ENCODE measurements around the gene NKD2. TPM values are rescaled to one million over a fixed set of nuclear protein-coding genes. Genes with fewer than 3 reads are reported as not detected.

NKD2 gene
- total RNA-seq, 1 experiment from 2014 or later: 12.8 TPM

- Mint-ChIP-seq H3K4me1 (peaks cover 4% of the 10 kb centered on the region; the same call in 1 of the 2 replicates), H3K36me3 (peaks cover 50% of the 10 kb centered on the region), H3K27ac (no peak overlapping the region), H3K27me3 (ENCODE audit: low read depth) (no peaks in the 10 kb centered on the region), H3K9me3 (peaks cover 45% of the 10 kb centered on the region), H3K4me3 (no peak overlapping the region)
- ChIA-PET POLR2A (interaction anchor here (0.7 kb wide), 1 partner anchor 18 kb away, joined by 3 read pairs; no protein-coding TSS in a partner anchor), CTCF (interaction anchor here (1.1 to 2.4 kb wide), 4 partner anchors 48 to 129 kb away, joined by 3 to 9 read pairs (median 5); no protein-coding TSS in a partner anchor)
- DNase-seq (ENCODE audit: low spot score) (no peak), ATAC-seq (no peak)
- TF ChIP-seq ZNF423 (CRISPR knock-in tag; IDR thresholded peaks at IDR 0.05) (0 out of 2 replicates have a peak, but pooled peaks have one; percentile 10), SOX15 (CRISPR knock-in tag; IDR thresholded peaks at IDR 0.05) (no peak)
These were observed 30.0 kb downstream of the NKD2 start for GRCh38 chr5:1038417-1039209.

DNA sequence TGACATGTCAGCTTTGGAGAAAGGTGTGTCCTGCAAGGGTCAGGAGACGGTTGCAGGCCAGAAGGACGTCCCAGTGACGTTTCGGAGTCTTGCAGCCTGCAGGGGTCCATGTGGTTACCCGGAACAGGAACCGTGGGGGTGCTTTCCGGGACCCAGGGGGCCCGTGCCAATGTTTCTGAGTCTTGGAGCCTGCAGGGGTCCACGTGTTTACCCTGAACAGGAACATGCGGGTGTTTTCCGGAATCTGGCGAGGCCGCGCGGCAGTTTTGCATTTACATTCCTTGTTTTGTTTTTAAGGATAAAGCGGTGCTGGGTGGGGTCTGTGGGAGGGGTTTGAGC lies 30.6 kb downstream of the NKD2 start:
- H3K36me3 Mint-ChIP-seq: peaks cover 56% of the 10 kb centered on the region
- H3K27ac Mint-ChIP-seq: no peak overlapping the region
- no peak for TF ChIP-seq SOX15 (CRISPR knock-in tag; IDR thresholded peaks at IDR 0.05)
- TF ChIP-seq, protein P1, sequence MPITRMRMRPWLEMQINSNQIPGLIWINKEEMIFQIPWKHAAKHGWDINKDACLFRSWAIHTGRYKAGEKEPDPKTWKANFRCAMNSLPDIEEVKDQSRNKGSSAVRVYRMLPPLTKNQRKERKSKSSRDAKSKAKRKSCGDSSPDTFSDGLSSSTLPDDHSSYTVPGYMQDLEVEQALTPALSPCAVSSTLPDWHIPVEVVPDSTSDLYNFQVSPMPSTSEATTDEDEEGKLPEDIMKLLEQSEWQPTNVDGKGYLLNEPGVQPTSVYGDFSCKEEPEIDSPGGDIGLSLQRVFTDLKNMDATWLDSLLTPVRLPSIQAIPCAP (CRISPR knock-in tag; IDR thresholded peaks at IDR 0.05): no peak
- no peak for TF ChIP-seq ARID4B (CRISPR knock-in tag; IDR thresholded peaks at IDR 0.05; ENCODE audit: borderline replicate concordance)
- no peak for TF ChIP-seq JUN (CRISPR knock-in tag; IDR thresholded peaks at IDR 0.05)
- TF ChIP-seq OVOL2 (CRISPR knock-in tag; IDR thresholded peaks at IDR 0.05; ENCODE audit: borderline replicate concordance): no peak
- TF ChIP-seq, protein P2, sequence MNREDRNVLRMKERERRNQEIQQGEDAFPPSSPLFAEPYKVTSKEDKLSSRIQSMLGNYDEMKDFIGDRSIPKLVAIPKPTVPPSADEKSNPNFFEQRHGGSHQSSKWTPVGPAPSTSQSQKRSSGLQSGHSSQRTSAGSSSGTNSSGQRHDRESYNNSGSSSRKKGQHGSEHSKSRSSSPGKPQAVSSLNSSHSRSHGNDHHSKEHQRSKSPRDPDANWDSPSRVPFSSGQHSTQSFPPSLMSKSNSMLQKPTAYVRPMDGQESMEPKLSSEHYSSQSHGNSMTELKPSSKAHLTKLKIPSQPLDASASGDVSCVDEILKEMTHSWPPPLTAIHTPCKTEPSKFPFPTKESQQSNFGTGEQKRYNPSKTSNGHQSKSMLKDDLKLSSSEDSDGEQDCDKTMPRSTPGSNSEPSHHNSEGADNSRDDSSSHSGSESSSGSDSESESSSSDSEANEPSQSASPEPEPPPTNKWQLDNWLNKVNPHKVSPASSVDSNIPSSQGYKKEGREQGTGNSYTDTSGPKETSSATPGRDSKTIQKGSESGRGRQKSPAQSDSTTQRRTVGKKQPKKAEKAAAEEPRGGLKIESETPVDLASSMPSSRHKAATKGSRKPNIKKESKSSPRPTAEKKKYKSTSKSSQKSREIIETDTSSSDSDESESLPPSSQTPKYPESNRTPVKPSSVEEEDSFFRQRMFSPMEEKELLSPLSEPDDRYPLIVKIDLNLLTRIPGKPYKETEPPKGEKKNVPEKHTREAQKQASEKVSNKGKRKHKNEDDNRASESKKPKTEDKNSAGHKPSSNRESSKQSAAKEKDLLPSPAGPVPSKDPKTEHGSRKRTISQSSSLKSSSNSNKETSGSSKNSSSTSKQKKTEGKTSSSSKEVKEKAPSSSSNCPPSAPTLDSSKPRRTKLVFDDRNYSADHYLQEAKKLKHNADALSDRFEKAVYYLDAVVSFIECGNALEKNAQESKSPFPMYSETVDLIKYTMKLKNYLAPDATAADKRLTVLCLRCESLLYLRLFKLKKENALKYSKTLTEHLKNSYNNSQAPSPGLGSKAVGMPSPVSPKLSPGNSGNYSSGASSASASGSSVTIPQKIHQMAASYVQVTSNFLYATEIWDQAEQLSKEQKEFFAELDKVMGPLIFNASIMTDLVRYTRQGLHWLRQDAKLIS (CRISPR knock-in tag; IDR thresholded peaks at IDR 0.05; ENCODE audit: borderline replicate concordance): no peak
- TF ChIP-seq GTF2I (CRISPR knock-in tag; conservative IDR thresholded peaks at IDR 0.05): no peak
- no peak for TF ChIP-seq ELF4 (CRISPR knock-in tag; IDR thresholded peaks at IDR 0.05; ENCODE audit: low read depth)
- TF ChIP-seq ZNF263 (CRISPR knock-in tag; IDR thresholded peaks at IDR 0.05; ENCODE audit: low read depth): no peak
- no peak for TF ChIP-seq ATF1 (CRISPR knock-in tag; IDR thresholded peaks at IDR 0.05)
- peaks cover 4% of the 10 kb centered on the region; the same call in 1 of the 2 replicates for H3K4me1 Mint-ChIP-seq
- no peak overlapping the region for H3K4me3 Mint-ChIP-seq
- ATAC-seq (no peak), DNase-seq (ENCODE audit: low spot score) (no peak)
- H3K9me3 Mint-ChIP-seq: peaks cover 51% of the 10 kb centered on the region
- ChIA-PET POLR2A (no interaction called here), CTCF (interaction anchor here (1.1 to 2.4 kb wide), 3 partner anchors 49 to 116 kb away, joined by 3 to 9 read pairs (median 6); no protein-coding TSS in a partner anchor)
- H3K27me3 Mint-ChIP-seq (ENCODE audit: low read depth): no peaks in the 10 kb centered on the region

GRCh38 chr5:1039706-1040260 lies 31.2 kb downstream of the NKD2 start:
- ChIA-PET POLR2A (no interaction called here), CTCF (no interaction called here)
- Mint-ChIP-seq H3K4me1 (peaks cover 4% of the 10 kb centered on the region; the same call in 1 of the 2 replicates), H3K4me3 (no peak overlapping the region), H3K9me3 (peaks cover 55% of the 10 kb centered on the region), H3K36me3 (peaks cover 61% of the 10 kb centered on the region), H3K27ac (no peak overlapping the region), H3K27me3 (ENCODE audit: low read depth) (0 out of 2 replicates have a peak, but pooled peaks cover 3% of the 10 kb centered on the region)
- TF ChIP-seq TP53 (CRISPR knock-in tag; IDR thresholded peaks at IDR 0.05) (no peak), PRRX2 (CRISPR knock-in tag; IDR thresholded peaks at IDR 0.05) (no peak), FOXP1 (CRISPR knock-in tag; IDR thresholded peaks at IDR 0.05; ENCODE audit: borderline replicate concordance) (no peak)
- DNase-seq (ENCODE audit: low spot score) (no peak), ATAC-seq (no peak)

Data from WTC11 (cell line).